ENCODE data around the gene KCNG2.
"Not testable (repeated sequence)": the region's sequence is repeated elsewhere in the genome, so short reads cannot be mapped to it uniquely, and the experiment has no call there.

Gene KCNG2

GRCh38 chr18:79874553-79875530, 77.1 kb downstream of the KCNG2 start:
- Histone ChIP-seq H3K4me1 (ENCODE audit: control insufficient read depth, insufficient read depth, low read length) (no peaks in the 10 kb centered on the region), H3K9me3 (ENCODE audit: control insufficient read depth, insufficient read depth, low read length) (no peaks in the 10 kb centered on the region), H3K4me3 (ENCODE audit: low read depth, low read length) (no peak overlapping the region), H3K9ac (ENCODE audit: low read depth, low read length) (no peak overlapping the region), H3K36me3 (ENCODE audit: control insufficient read depth, insufficient read depth, low read length) (no peaks in the 10 kb centered on the region), H3K27me3 (ENCODE audit: control insufficient read depth, insufficient read depth, low read length) (no peaks in the 10 kb centered on the region)

GRCh38 chr18:79875531-79875919, 77.8 kb downstream of the KCNG2 start:
- Histone ChIP-seq H3K4me3 (ENCODE audit: low read depth, low read length) (no peak overlapping the region), H3K9ac (ENCODE audit: low read depth, low read length) (no peak overlapping the region), H3K36me3 (ENCODE audit: control insufficient read depth, insufficient read depth, low read length) (no peaks in the 10 kb centered on the region), H3K4me1 (ENCODE audit: control insufficient read depth, insufficient read depth, low read length) (no peaks in the 10 kb centered on the region), H3K27me3 (ENCODE audit: control insufficient read depth, insufficient read depth, low read length) (no peaks in the 10 kb centered on the region), H3K9me3 (ENCODE audit: control insufficient read depth, insufficient read depth, low read length) (no peaks in the 10 kb centered on the region)

DNA sequence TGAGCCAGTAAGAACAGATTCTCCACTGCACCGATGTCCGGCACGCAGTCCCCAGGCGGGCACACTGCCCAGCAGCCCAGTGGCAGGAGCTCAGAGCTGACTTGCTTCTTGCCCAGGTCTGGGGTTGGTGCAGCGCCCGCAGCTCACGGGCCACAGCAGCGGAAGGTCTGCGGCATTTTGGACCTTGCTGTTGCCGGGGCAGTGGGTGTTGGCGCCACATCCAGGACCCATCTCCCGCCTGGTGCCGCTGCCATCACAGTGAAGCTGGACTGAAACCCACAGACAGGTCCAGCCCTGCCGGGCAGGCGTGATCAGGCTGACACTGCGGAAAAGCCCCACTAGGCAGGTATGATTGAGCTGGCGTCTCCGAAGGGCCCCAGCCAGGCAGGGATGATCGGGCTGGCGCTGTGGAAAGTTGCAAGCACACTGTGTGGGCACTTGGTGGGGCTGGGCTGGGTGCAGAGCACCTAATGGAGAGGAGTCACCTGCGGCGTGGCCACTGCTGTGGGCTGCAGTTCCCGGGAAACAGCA, 78.3 kb downstream of the KCNG2 start:
- Histone ChIP-seq H3K36me3 (ENCODE audit: control insufficient read depth, insufficient read depth, low read length) (no peaks in the 10 kb centered on the region), H3K4me1 (ENCODE audit: control insufficient read depth, insufficient read depth, low read length) (no peaks in the 10 kb centered on the region), H3K4me3 (ENCODE audit: low read depth, low read length) (no peak overlapping the region), H3K27me3 (ENCODE audit: control insufficient read depth, insufficient read depth, low read length) (no peaks in the 10 kb centered on the region), H3K9me3 (ENCODE audit: control insufficient read depth, insufficient read depth, low read length) (no peaks in the 10 kb centered on the region), H3K9ac (ENCODE audit: low read depth, low read length) (no peak overlapping the region)

GRCh38 chr18:79876497-79876896, 78.8 kb downstream of the KCNG2 start:
- H3K9me3 ChIP-seq (ENCODE audit: control insufficient read depth, insufficient read depth, low read length), result no peaks in the 10 kb centered on the region
- H3K4me1 ChIP-seq (ENCODE audit: control insufficient read depth, insufficient read depth, low read length), result no peaks in the 10 kb centered on the region
- no peaks in the 10 kb centered on the region for H3K36me3 ChIP-seq (ENCODE audit: control insufficient read depth, insufficient read depth, low read length)
- no peaks in the 10 kb centered on the region for H3K27me3 ChIP-seq (ENCODE audit: control insufficient read depth, insufficient read depth, low read length)
- no peak overlapping the region for H3K9ac ChIP-seq (ENCODE audit: low read depth, low read length)
- H3K4me3 ChIP-seq (ENCODE audit: low read depth, low read length), result no peak overlapping the region

GRCh38 chr18:79877163-79878091, 79.7 kb downstream of the KCNG2 start:
- no peaks in the 10 kb centered on the region for H3K36me3 ChIP-seq (ENCODE audit: control insufficient read depth, insufficient read depth, low read length)
- H3K4me1 ChIP-seq (ENCODE audit: control insufficient read depth, insufficient read depth, low read length), result no peaks in the 10 kb centered on the region
- H3K27me3 ChIP-seq (ENCODE audit: control insufficient read depth, insufficient read depth, low read length), result no peaks in the 10 kb centered on the region

GRCh38 chr18:79878246-79878645, 80.5 kb downstream of the KCNG2 start:
- H3K9me3 ChIP-seq (ENCODE audit: control insufficient read depth, insufficient read depth, low read length); H3K4me1 ChIP-seq (ENCODE audit: control insufficient read depth, insufficient read depth, low read length); H3K9ac ChIP-seq (ENCODE audit: low read depth, low read length); H3K36me3 ChIP-seq (ENCODE audit: control insufficient read depth, insufficient read depth, low read length); H3K4me3 ChIP-seq (ENCODE audit: low read depth, low read length); H3K27me3 ChIP-seq (ENCODE audit: control insufficient read depth, insufficient read depth, low read length): not testable (repeated sequence)

More at GRCh38 chr18:79877163-79878091, 79.7 kb downstream of the KCNG2 start:
- Histone ChIP-seq H3K4me3 (ENCODE audit: low read depth, low read length) (no peak overlapping the region), H3K9me3 (ENCODE audit: control insufficient read depth, insufficient read depth, low read length) (no peaks in the 10 kb centered on the region), H3K9ac (ENCODE audit: low read depth, low read length) (no peak overlapping the region)

- no peaks in the 10 kb centered on the region for H3K9me3 ChIP-seq (ENCODE audit: control insufficient read depth, insufficient read depth, low read length)
- H3K9ac ChIP-seq (ENCODE audit: low read depth, low read length), result no peak overlapping the region
- no peaks in the 10 kb centered on the region for H3K27me3 ChIP-seq (ENCODE audit: control insufficient read depth, insufficient read depth, low read length)
- no peaks in the 10 kb centered on the region for H3K36me3 ChIP-seq (ENCODE audit: control insufficient read depth, insufficient read depth, low read length)
- no peaks in the 10 kb centered on the region for H3K4me1 ChIP-seq (ENCODE audit: control insufficient read depth, insufficient read depth, low read length)
- H3K4me3 ChIP-seq (ENCODE audit: low read depth, low read length), result no peak overlapping the region
Observed at GRCh38 chr18:79878741-79879378, 81.1 kb downstream of the KCNG2 start.

- H3K4me3 ChIP-seq (ENCODE audit: low read depth, low read length), result no peak overlapping the region
- H3K36me3 ChIP-seq (ENCODE audit: control insufficient read depth, insufficient read depth, low read length), result no peaks in the 10 kb centered on the region
- no peaks in the 10 kb centered on the region for H3K4me1 ChIP-seq (ENCODE audit: control insufficient read depth, insufficient read depth, low read length)
- H3K27me3 ChIP-seq (ENCODE audit: control insufficient read depth, insufficient read depth, low read length), result no peaks in the 10 kb centered on the region
- no peak overlapping the region for H3K9ac ChIP-seq (ENCODE audit: low read depth, low read length)
- H3K9me3 ChIP-seq (ENCODE audit: control insufficient read depth, insufficient read depth, low read length), result no peaks in the 10 kb centered on the region
Observed at GRCh38 chr18:79879566-79879965, 81.8 kb downstream of the KCNG2 start.

DNA sequence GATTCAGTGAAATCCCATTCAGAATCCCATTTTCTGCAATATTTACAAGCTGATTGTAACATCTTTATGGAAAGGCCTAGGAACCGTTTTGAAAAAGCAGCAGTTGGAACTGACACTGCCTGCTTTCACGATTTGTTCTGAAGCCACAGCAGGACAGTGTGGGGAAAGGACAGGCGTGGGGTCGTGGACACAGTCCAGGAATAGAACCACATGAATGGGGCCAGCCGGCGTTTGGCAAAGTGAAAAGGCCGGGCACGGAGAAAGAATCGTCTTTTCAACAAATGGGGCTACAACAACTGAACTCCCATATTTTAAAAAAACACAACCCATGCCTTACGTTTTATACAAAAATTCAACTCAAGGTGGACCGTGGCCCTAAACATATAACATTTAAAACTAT, 84.0 kb downstream of the KCNG2 start:
- H3K4me1 ChIP-seq (ENCODE audit: control insufficient read depth, insufficient read depth, low read length), result no peaks in the 10 kb centered on the region
- H3K27me3 ChIP-seq (ENCODE audit: control insufficient read depth, insufficient read depth, low read length), result no peaks in the 10 kb centered on the region
- H3K4me3 ChIP-seq (ENCODE audit: low read depth, low read length), result no peak overlapping the region
- no peaks in the 10 kb centered on the region for H3K9me3 ChIP-seq (ENCODE audit: control insufficient read depth, insufficient read depth, low read length)
- H3K36me3 ChIP-seq (ENCODE audit: control insufficient read depth, insufficient read depth, low read length), result no peaks in the 10 kb centered on the region
- no peak overlapping the region for H3K9ac ChIP-seq (ENCODE audit: low read depth, low read length)

DNA sequence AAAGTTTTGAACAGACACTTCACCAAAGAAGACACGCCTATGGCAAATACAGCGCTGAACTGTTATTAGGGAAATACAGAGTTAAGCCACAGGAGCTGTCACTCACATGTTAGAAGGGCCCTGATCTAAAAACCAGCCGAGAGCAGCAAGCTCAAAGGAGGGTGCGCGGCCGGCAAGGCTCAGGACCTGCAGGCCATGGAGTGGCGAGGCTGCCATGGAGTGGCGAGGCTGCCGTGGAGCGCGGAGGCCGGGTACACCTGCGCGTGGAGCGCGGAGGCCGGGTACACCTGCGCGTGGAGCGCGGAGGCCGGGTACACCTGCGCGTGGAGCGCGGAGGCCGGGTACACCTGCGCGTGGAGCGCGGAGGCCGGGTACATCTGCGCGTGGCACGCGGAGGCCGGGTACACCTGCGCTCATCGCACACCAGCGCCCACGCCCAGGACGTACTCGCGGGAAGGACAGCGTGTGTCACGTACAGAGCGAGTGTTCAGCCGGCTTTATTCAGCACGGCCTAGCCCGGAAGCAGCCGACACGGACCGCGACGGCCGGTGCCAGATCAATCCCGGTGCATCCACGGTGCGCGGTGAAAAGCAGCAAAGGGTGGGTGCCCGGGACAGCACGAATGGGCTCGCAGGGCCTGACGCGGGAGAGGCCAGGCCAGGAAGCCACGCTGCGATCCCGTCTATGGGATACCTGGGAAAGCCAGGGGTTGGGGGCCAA, 84.9 kb downstream of the KCNG2 start:
- no peaks in the 10 kb centered on the region for H3K4me1 ChIP-seq (ENCODE audit: control insufficient read depth, insufficient read depth, low read length)
- no peaks in the 10 kb centered on the region for H3K27me3 ChIP-seq (ENCODE audit: control insufficient read depth, insufficient read depth, low read length)
- H3K9me3 ChIP-seq (ENCODE audit: control insufficient read depth, insufficient read depth, low read length), result no peaks in the 10 kb centered on the region
- H3K4me3 ChIP-seq (ENCODE audit: low read depth, low read length), result no peak overlapping the region
- H3K9ac ChIP-seq (ENCODE audit: low read depth, low read length), result no peak overlapping the region
- no peaks in the 10 kb centered on the region for H3K36me3 ChIP-seq (ENCODE audit: control insufficient read depth, insufficient read depth, low read length)
